ENCODE data around the gene THAP5. TPM values are rescaled to one million over a fixed set of nuclear protein-coding genes. Genes with fewer than 3 reads are reported as not detected.

Gene THAP5
- total and polyA plus RNA-seq, 4 donors: 11.3 to 29.9 (median 15.5) TPM

GRCh38 chr7:108529341-108529740, 40.2 kb downstream of the THAP5 start:
- DNase-seq (ENCODE audit: low spot score): no peak
- H3K27me3 ChIP-seq (ENCODE audit: control insufficient read depth in 4 of 4, insufficient read depth in 4 of 4, low read length in 3 of 4): no peaks in the 10 kb centered on the region
- no peak overlapping the region for H3K9ac ChIP-seq (ENCODE audit: low read depth in 1 of 2, low read length in 2 of 2)
- no peak overlapping the region for H3K4me3 ChIP-seq (ENCODE audit: low read depth in 1 of 3, low read length in 3 of 3)
- whole genome bisulfite sequencing: 79% methylated on average over 3 of the region's 3 CpGs
- no peak for TF ChIP-seq FOXA1 (IDR thresholded peaks at IDR 0.05)
- TF ChIP-seq ZBTB33 (IDR thresholded peaks at IDR 0.05): no peak
- TF ChIP-seq MAX (IDR thresholded peaks at IDR 0.05): no peak
- TF ChIP-seq JUND (IDR thresholded peaks at IDR 0.05): no peak
- no peak for TF ChIP-seq EGR1 (IDR thresholded peaks at IDR 0.05; ENCODE audit: low read depth in 2 of 2)
- TF ChIP-seq RXRA (IDR thresholded peaks at IDR 0.05): no peak
- no peak for TF ChIP-seq HNF4A (conservative IDR thresholded peaks at IDR 0.05)
- no peak for TF ChIP-seq ATF3 (IDR thresholded peaks at IDR 0.05)
- no peak for TF ChIP-seq TAF1 (conservative IDR thresholded peaks at IDR 0.05)
- no peak for TF ChIP-seq SP1 (IDR thresholded peaks at IDR 0.05)
- no peak for TF ChIP-seq HNF4G (IDR thresholded peaks at IDR 0.05)
- TF ChIP-seq FOXA2 (IDR thresholded peaks at IDR 0.05): no peak
- TF ChIP-seq NR2F2 (IDR thresholded peaks at IDR 0.05): no peak
- no peak for TF ChIP-seq GABPA (IDR thresholded peaks at IDR 0.05 in 1 of 2, conservative IDR thresholded peaks at IDR 0.05 in 1 of 2)
- no peak for TF ChIP-seq RAD21 (IDR thresholded peaks at IDR 0.05)
- TF ChIP-seq YY1 (IDR thresholded peaks at IDR 0.05): no peak
- no peak for TF ChIP-seq REST (IDR thresholded peaks at IDR 0.05)
- TF ChIP-seq CTCF (IDR thresholded peaks at IDR 0.05; ENCODE audit: low read depth, low read length, missing input control): no peak
- peaks cover 0 to 9% (median 2%) of the 10 kb centered on the region in 4 donors for H3K4me1 ChIP-seq (ENCODE audit: control insufficient read depth in 4 of 4, insufficient read depth in 4 of 4, low read length in 3 of 4)
- H3K27ac ChIP-seq (ENCODE audit: low read depth in 1 of 2, low read length in 2 of 2): no peak overlapping the region
- no peaks in the 10 kb centered on the region for H3K36me3 ChIP-seq (ENCODE audit: control insufficient read depth in 4 of 4, insufficient read depth in 3 of 4, low read depth in 1 of 4, low read length in 3 of 4)
- no peaks in the 10 kb centered on the region for H3K9me3 ChIP-seq (ENCODE audit: control insufficient read depth in 4 of 4, low read length in 3 of 4)
